ENCODE results near the gene CCDC141.

The CCDC141 gene

GRCh38 chr2:178844701-178845100, 205.2 kb downstream of the CCDC141 start:
- no peak overlapping the region for H3K4me3 Mint-ChIP-seq
- H3K9me3 Mint-ChIP-seq = no peaks in the 10 kb centered on the region
- H3K36me3 Mint-ChIP-seq (ENCODE audit: low read depth) = no peaks in the 10 kb centered on the region
- no peaks in the 10 kb centered on the region for H3K4me1 Mint-ChIP-seq (ENCODE audit: low read depth)
- intact Hi-C loops (cut with micrococcal nuclease) = no loop called here
- H3K27ac Mint-ChIP-seq = no peak overlapping the region
- H3K27me3 Mint-ChIP-seq = no peaks in the 10 kb centered on the region

- Mint-ChIP-seq H3K4me1 (ENCODE audit: low read depth) (no peaks in the 10 kb centered on the region), H3K27me3 (no peaks in the 10 kb centered on the region), H3K9me3 (no peaks in the 10 kb centered on the region), H3K27ac (no peak overlapping the region), H3K36me3 (ENCODE audit: low read depth) (no peaks in the 10 kb centered on the region), H3K4me3 (no peak overlapping the region)
- intact Hi-C loops (cut with micrococcal nuclease) = no loop called here
Measured at GRCh38 chr2:178844269-178844668, 205.7 kb downstream of the CCDC141 start.

GRCh38 chr2:178843697-178844096, 206.2 kb downstream of the CCDC141 start:
- intact Hi-C loops (cut with micrococcal nuclease) = no loop called here
- Mint-ChIP-seq H3K27me3 (no peaks in the 10 kb centered on the region), H3K4me1 (ENCODE audit: low read depth) (no peaks in the 10 kb centered on the region), H3K27ac (no peak overlapping the region), H3K4me3 (no peak overlapping the region), H3K9me3 (no peaks in the 10 kb centered on the region), H3K36me3 (ENCODE audit: low read depth) (no peaks in the 10 kb centered on the region)

- Mint-ChIP-seq H3K4me3 (no peak overlapping the region), H3K27ac (no peak overlapping the region), H3K27me3 (no peaks in the 10 kb centered on the region), H3K9me3 (no peaks in the 10 kb centered on the region), H3K36me3 (ENCODE audit: low read depth) (no peaks in the 10 kb centered on the region), H3K4me1 (ENCODE audit: low read depth) (no peaks in the 10 kb centered on the region)
- intact Hi-C loops (cut with micrococcal nuclease) = no loop called here
Measured at GRCh38 chr2:178836807-178837206, 213.1 kb downstream of the CCDC141 start.

- no peak overlapping the region for H3K4me3 Mint-ChIP-seq
- no peaks in the 10 kb centered on the region for H3K27me3 Mint-ChIP-seq
- no peaks in the 10 kb centered on the region for H3K4me1 Mint-ChIP-seq (ENCODE audit: low read depth)
- H3K9me3 Mint-ChIP-seq = no peaks in the 10 kb centered on the region
- H3K36me3 Mint-ChIP-seq (ENCODE audit: low read depth) = no peaks in the 10 kb centered on the region
- intact Hi-C loops (cut with micrococcal nuclease) = no loop called here
- no peak overlapping the region for H3K27ac Mint-ChIP-seq
Measured at GRCh38 chr2:178834086-178834485, 215.9 kb downstream of the CCDC141 start.

GRCh38 chr2:178833382-178833781, 216.6 kb downstream of the CCDC141 start:
- no peak overlapping the region for H3K4me3 Mint-ChIP-seq
- no peak overlapping the region for H3K27ac Mint-ChIP-seq
- no peaks in the 10 kb centered on the region for H3K9me3 Mint-ChIP-seq
- intact Hi-C loops (cut with micrococcal nuclease) = no loop called here
- no peaks in the 10 kb centered on the region for H3K4me1 Mint-ChIP-seq (ENCODE audit: low read depth)
- H3K27me3 Mint-ChIP-seq = no peaks in the 10 kb centered on the region
- H3K36me3 Mint-ChIP-seq (ENCODE audit: low read depth) = no peaks in the 10 kb centered on the region

GRCh38 chr2:178830451-178830850, 219.5 kb downstream of the CCDC141 start:
- H3K4me3 Mint-ChIP-seq = no peak overlapping the region
- no peak overlapping the region for H3K27ac Mint-ChIP-seq
- H3K4me1 Mint-ChIP-seq (ENCODE audit: low read depth) = no peaks in the 10 kb centered on the region
- no peaks in the 10 kb centered on the region for H3K9me3 Mint-ChIP-seq
- no peaks in the 10 kb centered on the region for H3K36me3 Mint-ChIP-seq (ENCODE audit: low read depth)
- intact Hi-C loops (cut with micrococcal nuclease) = no loop called here
- no peaks in the 10 kb centered on the region for H3K27me3 Mint-ChIP-seq

GRCh38 chr2:178829981-178830380, 220.0 kb downstream of the CCDC141 start:
- Mint-ChIP-seq H3K4me3 (no peak overlapping the region), H3K4me1 (ENCODE audit: low read depth) (no peaks in the 10 kb centered on the region), H3K27me3 (no peaks in the 10 kb centered on the region), H3K36me3 (ENCODE audit: low read depth) (no peaks in the 10 kb centered on the region), H3K9me3 (no peaks in the 10 kb centered on the region), H3K27ac (no peak overlapping the region)
- intact Hi-C loops (cut with micrococcal nuclease) = no loop called here

GRCh38 chr2:178829299-178829960, 220.5 kb downstream of the CCDC141 start:
- Mint-ChIP-seq H3K9me3 (no peaks in the 10 kb centered on the region), H3K4me3 (no peak overlapping the region), H3K36me3 (ENCODE audit: low read depth) (no peaks in the 10 kb centered on the region), H3K27ac (no peak overlapping the region), H3K27me3 (no peaks in the 10 kb centered on the region), H3K4me1 (ENCODE audit: low read depth) (no peaks in the 10 kb centered on the region)
- intact Hi-C loops (cut with micrococcal nuclease) = no loop called here

- H3K36me3 Mint-ChIP-seq (ENCODE audit: low read depth) = no peaks in the 10 kb centered on the region
- no peaks in the 10 kb centered on the region for H3K27me3 Mint-ChIP-seq
- no peaks in the 10 kb centered on the region for H3K9me3 Mint-ChIP-seq
- H3K27ac Mint-ChIP-seq = no peak overlapping the region
- no peaks in the 10 kb centered on the region for H3K4me1 Mint-ChIP-seq (ENCODE audit: low read depth)
- H3K4me3 Mint-ChIP-seq = no peak overlapping the region
- intact Hi-C loops (cut with micrococcal nuclease) = no loop called here
Measured at GRCh38 chr2:178828486-178828881, 221.5 kb downstream of the CCDC141 start.

GRCh38 chr2:178827739-178828485, 222.0 kb downstream of the CCDC141 start:
- Mint-ChIP-seq H3K27me3 (no peaks in the 10 kb centered on the region), H3K36me3 (ENCODE audit: low read depth) (no peaks in the 10 kb centered on the region), H3K9me3 (no peaks in the 10 kb centered on the region), H3K4me1 (ENCODE audit: low read depth) (no peaks in the 10 kb centered on the region), H3K4me3 (no peak overlapping the region), H3K27ac (no peak overlapping the region)
- intact Hi-C loops (cut with micrococcal nuclease) = no loop called here

GRCh38 chr2:178827111-178827510, 222.8 kb downstream of the CCDC141 start:
- H3K4me1 Mint-ChIP-seq (ENCODE audit: low read depth) = no peaks in the 10 kb centered on the region
- no peaks in the 10 kb centered on the region for H3K9me3 Mint-ChIP-seq
- intact Hi-C loops (cut with micrococcal nuclease) = no loop called here
- H3K27ac Mint-ChIP-seq = no peak overlapping the region
- H3K4me3 Mint-ChIP-seq = no peak overlapping the region
- no peaks in the 10 kb centered on the region for H3K36me3 Mint-ChIP-seq (ENCODE audit: low read depth)
- no peaks in the 10 kb centered on the region for H3K27me3 Mint-ChIP-seq

GRCh38 chr2:178825183-178825582, 224.8 kb downstream of the CCDC141 start:
- Mint-ChIP-seq H3K27ac (no peak overlapping the region), H3K4me1 (ENCODE audit: low read depth) (no peaks in the 10 kb centered on the region), H3K36me3 (ENCODE audit: low read depth) (no peaks in the 10 kb centered on the region), H3K27me3 (no peaks in the 10 kb centered on the region), H3K4me3 (no peak overlapping the region), H3K9me3 (no peaks in the 10 kb centered on the region)
- intact Hi-C loops (cut with micrococcal nuclease) = no loop called here

GRCh38 chr2:178824181-178824580, 225.8 kb downstream of the CCDC141 start:
- Mint-ChIP-seq H3K36me3 (ENCODE audit: low read depth) (no peaks in the 10 kb centered on the region), H3K9me3 (no peaks in the 10 kb centered on the region), H3K27ac (no peak overlapping the region), H3K4me1 (ENCODE audit: low read depth) (no peaks in the 10 kb centered on the region), H3K27me3 (no peaks in the 10 kb centered on the region), H3K4me3 (no peak overlapping the region)
- intact Hi-C loops (cut with micrococcal nuclease) = no loop called here

GRCh38 chr2:178819992-178820391, 229.9 kb downstream of the CCDC141 start:
- Mint-ChIP-seq H3K36me3 (ENCODE audit: low read depth) (no peaks in the 10 kb centered on the region), H3K4me3 (no peak overlapping the region), H3K9me3 (no peaks in the 10 kb centered on the region), H3K27me3 (no peaks in the 10 kb centered on the region), H3K4me1 (ENCODE audit: low read depth) (no peaks in the 10 kb centered on the region), H3K27ac (no peak overlapping the region)
- intact Hi-C loops (cut with micrococcal nuclease) = no loop called here

Measured in dendritic cell treated with granulocyte-macrophage colony-stimulating factor and Interleukin-4, amounts not matched to agents 40 ng/mL and 50 ng/mL, for 4 days (primary cell).